GM21723 (cell line): ENCODE results near the gene TAF1C.
A peak's percentile ranks its signal among the peaks of the same experiment; 100 is the strongest.

Experiments
- ATAC-seq: cut with Tn5 transposase; IDR thresholded peaks from one replicate; pipeline ENCODE4 v1.9.1; 2021; ENCODE audit warnings: mild to moderate bottlenecking, moderate library complexity; ENCODE audit not compliant: unreplicated experiment

Gene TAF1C

GRCh38 chr16:84161037-84161436, 25.8 kb downstream of the TAF1C start:
- no peak for ATAC-seq

DNA sequence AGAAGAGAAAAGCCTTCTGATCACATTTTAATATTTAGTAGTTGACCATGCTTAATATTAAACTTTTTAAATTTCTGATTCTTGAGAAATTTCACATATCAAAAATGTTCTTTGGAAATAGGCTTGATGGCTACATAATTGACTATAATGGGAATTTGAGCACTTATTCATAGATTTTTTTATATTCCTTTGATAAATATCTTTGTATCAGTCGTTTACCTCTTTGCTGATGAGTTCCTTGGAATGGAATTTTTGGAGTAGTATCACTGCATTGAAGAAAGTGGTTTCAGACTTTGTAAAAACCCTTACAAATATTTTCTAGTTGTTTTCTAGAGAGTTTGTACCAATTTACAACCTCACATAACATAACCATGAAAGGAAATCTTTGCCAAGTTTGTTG, 27.1 kb downstream of the TAF1C start:
- no peak for ATAC-seq

GRCh38 chr16:84159007-84159406, 27.9 kb downstream of the TAF1C start:
- no peak for ATAC-seq

GRCh38 chr16:84156342-84156784, 30.5 kb downstream of the TAF1C start:
- ATAC-seq, result no peak

- ATAC-seq, result no peak
Measured at GRCh38 chr16:84155771-84156170, 31.1 kb downstream of the TAF1C start.

DNA sequence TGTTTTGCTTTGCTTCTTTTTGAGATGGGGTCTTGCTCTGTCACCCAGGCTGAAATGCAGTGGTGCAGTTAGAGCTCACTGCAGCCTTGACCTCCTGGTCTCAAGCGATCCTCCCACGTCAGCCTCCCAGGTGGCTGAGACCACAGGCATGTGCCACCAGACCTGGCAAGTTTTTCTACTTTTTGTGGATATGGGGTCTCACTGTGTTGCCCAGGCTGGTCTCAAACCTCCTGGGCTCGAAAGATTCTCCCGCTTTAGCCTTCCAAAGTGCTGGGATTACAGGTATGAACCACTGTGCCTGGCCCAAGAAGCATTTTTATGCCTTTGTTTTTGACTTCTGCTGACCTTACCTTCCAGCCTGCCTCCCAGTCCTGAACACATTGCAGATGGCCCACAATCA, 31.6 kb downstream of the TAF1C start:
- ATAC-seq, result no peak

DNA sequence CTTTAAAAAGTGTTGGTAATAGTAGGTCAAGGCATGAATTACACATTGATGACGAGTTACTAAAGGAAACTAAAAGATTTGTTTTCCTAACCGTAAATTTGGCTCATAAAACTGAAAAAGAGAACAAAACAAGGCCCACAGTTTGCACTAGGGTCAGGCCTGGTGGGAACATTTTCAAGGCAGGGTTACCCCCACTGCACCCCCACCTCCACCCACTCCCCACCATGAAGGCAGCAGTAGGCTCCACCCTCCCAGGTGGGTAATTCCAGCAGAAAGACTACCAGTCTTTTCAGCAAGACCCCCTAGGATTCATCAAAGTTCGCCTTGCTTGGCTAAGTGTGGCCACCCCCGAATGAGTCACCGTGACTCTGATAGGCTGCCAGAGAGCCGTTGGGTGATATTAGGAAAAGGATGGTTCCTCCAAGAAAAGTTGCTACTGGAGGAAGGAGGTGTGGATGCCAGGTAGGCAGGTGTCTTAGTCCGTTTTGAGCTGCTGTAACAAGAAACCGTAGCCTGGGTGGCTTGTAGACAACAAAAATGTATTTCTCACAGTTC, 33.1 kb downstream of the TAF1C start:
- ATAC-seq, result no peak

- no peak for ATAC-seq
Measured at GRCh38 chr16:84150926-84151325, 35.9 kb downstream of the TAF1C start.

- ATAC-seq, result peak; percentile 80
Measured at GRCh38 chr16:84144859-84145639, 41.8 kb downstream of the TAF1C start, which contains the start of the genes DNAAF1 and HSDL1. Gene DNAAF1, plus strand, starts transcription at chr16:84145308. Its CDS starts 133 bp downstream, at chr16:84145441. Gene HSDL1, minus strand, starts transcription at chr16:84145177. Its CDS starts 13,856 bp downstream, at chr16:84131321.

GRCh38 chr16:84144209-84144858, 42.5 kb downstream of the TAF1C start:
- ATAC-seq, result no peak

DNA sequence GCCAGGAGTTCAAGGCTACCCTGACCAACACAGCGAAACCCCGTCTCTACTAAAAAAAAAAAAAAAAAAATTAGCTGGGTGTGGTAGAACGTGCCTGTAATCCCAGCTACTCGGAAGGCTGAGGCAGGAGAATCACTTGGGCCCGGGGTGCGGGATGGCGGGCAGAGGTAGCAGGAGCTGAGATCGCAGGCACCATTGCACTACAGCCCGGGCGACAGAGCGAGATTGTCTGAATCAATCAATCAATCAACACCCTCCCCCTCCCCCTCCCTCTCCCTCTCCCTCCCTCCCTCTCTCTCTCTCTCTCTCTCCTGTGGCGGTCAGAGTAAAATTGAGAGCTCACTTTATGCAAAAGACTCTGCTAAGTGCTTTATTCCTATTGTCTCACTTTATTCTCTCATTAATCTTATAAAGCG, 43.1 kb downstream of the TAF1C start:
- no peak for ATAC-seq

DNA sequence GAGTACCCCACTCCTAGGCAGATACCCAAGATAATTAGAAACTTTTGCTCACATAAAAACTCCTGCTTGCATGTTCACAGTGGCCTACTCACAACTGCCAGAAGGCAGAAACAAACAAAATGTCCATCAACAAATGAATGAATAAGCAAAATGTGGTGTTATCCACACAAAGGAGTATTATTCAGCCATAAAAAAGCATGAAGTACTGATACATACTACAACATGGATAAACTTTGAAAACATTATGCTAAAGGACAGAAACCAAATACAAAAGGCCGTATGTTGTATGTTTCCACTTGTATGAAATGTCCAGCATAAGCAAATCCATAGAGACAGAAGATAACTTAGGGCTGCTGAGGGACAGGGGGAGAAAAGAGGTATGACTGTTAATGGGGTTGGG, 43.8 kb downstream of the TAF1C start:
- ATAC-seq, result no peak

GRCh38 chr16:84141143-84141670, 45.6 kb downstream of the TAF1C start:
- no peak for ATAC-seq

- ATAC-seq, result no peak
Measured at GRCh38 chr16:84139628-84140258, 47.1 kb downstream of the TAF1C start.

GRCh38 chr16:84138824-84139627, 47.8 kb downstream of the TAF1C start:
- peak; percentile 75 for ATAC-seq

DNA sequence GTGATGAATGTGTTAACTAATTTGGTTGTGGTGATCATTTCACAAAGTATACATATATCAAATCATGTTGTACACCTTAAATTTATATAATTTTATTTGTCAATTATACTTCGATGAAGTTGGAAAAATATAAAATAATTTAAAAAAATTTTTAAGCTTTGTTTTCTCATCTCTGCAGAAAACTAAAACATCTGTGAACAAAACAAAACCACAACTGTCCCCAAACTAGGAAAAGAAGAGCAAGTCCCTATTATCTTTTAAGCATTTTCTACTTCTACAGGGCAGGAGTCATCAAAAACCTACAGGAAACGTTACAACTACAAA, 48.4 kb downstream of the TAF1C start:
- ATAC-seq, result no peak

DNA sequence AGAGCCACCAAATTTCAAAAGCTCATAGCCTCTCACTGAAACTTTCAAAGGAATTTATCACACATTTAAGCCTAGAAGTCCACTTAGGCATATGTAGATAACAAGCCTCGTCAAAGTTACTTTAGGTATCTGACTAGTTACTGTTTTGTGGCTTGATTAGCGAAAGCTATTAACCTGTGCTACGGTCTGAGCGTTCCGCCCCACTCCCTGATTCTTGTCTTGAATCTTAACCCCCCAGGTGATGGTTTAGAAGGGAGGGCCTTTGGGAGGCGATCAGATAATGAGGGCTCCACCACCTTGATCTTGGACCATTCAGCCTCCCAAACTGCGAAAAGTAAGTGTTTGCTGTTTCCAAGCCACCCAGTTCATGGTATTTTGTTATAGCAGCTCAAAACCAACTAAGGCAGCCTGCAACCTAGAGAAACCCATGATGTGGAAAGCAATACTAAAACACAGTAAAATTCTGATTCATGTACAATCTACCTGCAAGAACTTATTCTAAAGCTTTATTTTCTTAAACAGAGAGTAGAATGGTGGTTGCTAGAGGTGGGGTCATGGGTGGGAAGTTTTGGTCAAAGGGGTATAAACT, 49.0 kb downstream of the TAF1C start:
- no peak for ATAC-seq

- no peak for ATAC-seq
Measured at GRCh38 chr16:84137287-84137686, 49.6 kb downstream of the TAF1C start.

DNA sequence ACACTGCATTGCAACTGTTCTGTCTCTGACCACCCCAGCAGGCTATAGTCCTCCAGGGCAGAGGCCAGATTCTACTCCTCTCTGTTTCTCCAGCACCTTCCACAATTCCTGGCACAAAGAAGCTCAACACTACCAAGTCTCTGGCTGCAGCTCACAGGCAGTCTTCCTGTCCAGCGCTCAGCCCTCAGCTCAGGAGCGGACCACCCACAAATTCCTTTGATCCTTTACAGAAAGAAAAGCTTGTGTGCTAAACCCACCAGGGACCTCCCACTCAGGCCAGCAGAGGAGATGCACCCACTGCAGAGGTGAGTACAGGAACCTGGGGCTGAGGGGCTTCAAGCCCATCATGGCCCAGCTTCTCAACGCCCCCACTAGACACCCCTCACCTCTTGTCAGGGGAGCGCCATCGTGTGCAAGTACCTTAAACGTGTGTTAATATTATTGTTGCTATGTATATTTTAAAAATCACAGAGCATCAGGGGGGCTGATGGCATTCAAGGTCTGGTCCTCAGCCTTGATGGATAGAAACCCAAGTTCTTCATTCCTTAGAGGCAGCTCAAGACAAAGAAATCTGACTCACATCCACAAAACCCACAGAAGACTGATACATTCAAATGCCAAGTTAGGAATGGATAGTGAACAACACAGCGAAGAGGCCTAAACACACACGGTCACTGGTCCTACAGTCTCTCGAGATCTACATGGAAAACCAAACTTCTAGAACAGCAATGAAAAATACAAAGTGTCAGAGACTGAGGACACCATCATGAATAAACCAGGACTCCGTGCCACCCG, 50.3 kb downstream of the TAF1C start:
- ATAC-seq, result no peak
